Activated CD4-positive, alpha-beta T cell treated with anti-CD3 and anti-CD28 coated beads for 48 hours (primary cell): ENCODE results near the gene PCBP3.
"Not testable (repeated sequence)": the region's sequence is repeated elsewhere in the genome, so short reads cannot be mapped to it uniquely, and the experiment has no call there.

Source experiments
- DNase-seq: peaks from one replicate; pipeline ENCODE4 v3.0.0-alpha.2; 2020

PCBP3 gene

GRCh38 chr21:45850181-45850580 is 206.7 kb downstream of the PCBP3 start:
- DNase-seq = no peak

DNA sequence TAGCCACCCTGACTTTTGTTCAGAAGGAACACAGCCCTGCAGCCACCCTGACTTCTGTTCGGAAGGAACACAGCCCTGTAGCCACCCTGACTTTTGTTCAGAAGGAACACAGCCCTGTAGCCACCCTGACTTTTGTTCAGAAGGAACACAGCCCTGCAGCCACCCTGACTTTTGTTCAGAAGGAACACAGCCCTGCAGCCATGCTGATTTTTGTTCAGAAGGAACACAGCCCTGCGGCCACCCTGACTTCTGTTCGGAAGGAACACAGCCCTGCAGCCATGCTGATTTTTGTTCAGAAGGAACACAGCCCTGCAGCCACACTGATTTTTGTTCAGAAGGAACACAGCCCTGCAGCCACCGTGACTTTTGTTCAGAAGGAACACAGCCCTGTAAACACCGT is 208.9 kb downstream of the PCBP3 start:
- not testable (repeated sequence) for DNase-seq

- DNase-seq = no peak
Measured at GRCh38 chr21:45852886-45853400, 209.4 kb downstream of the PCBP3 start.

GRCh38 chr21:45853703-45854342 is 210.3 kb downstream of the PCBP3 start:
- DNase-seq = no peak

- no peak for DNase-seq
Measured at GRCh38 chr21:45854690-45855247, 211.2 kb downstream of the PCBP3 start.

DNA sequence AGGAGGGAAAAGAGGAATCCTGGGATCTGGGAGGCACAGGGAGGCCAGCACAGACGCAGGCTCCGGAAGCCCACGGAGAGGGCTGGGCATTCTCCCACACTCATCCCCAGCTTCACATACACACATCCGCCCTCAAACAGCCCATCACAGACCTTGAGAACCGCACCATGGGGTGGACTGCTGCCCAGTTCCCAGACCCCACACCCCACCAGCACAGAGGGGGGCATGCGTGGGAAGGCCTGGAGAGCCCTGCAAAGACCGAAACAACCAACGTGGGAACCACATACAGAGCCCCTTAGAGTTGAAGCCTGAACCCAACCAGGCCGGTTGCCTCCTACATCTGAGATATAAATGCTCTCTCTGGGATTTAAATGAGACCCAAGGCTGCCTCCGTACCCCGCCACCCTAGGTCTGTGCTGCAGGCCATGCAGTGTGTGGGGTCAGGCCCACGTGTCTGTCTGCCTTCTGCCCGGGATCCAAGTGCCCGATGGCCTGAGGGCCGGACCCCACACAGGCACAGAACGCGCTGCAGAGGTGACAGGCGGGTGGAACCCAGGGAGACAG is 211.8 kb downstream of the PCBP3 start:
- DNase-seq = no peak

GRCh38 chr21:45856442-45856841 is 212.9 kb downstream of the PCBP3 start:
- DNase-seq = no peak

DNA sequence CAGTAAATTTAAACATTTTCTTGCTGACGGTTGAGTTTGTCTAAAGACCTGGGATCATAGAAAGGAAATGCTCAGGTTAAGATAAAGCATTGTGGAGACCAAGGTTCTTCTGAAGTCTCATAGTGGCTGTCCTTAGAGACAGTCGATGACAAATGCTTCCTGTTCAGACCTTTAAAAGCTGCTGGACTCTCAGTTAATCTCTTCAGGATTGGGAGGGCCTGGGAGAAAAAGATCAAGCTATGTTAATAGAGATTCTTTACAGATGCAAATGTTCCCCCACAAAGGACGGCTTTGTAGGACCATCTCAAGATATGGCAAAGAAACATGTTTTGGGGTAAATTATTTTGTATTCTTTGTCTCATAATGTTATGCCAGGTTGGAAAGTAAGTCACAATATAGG is 213.4 kb downstream of the PCBP3 start:
- DNase-seq = no peak

DNA sequence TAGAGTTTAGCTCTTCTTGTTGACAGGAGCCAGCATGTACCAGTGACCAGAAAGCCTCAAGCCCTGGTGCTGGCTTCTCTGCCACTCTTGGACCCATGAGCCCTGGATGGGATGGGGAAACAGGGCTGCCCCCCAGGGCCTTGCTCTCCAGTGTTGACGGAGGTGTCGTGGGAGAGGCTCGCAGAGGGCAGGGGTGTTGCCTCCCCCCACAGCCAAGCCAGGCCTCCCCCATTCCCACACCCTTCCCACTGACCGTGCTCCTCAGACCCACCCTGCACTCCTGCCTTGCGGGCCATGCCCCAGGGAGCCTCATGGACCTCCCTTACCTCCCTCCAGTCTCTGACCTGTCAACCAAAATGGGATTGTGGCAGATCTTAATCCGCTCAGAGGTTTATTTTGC is 214.2 kb downstream of the PCBP3 start:
- no peak for DNase-seq

- no peak for DNase-seq
Measured at GRCh38 chr21:45858180-45858579, 214.7 kb downstream of the PCBP3 start.

GRCh38 chr21:45859041-45859761 is 215.7 kb downstream of the PCBP3 start:
- no peak for DNase-seq

DNA sequence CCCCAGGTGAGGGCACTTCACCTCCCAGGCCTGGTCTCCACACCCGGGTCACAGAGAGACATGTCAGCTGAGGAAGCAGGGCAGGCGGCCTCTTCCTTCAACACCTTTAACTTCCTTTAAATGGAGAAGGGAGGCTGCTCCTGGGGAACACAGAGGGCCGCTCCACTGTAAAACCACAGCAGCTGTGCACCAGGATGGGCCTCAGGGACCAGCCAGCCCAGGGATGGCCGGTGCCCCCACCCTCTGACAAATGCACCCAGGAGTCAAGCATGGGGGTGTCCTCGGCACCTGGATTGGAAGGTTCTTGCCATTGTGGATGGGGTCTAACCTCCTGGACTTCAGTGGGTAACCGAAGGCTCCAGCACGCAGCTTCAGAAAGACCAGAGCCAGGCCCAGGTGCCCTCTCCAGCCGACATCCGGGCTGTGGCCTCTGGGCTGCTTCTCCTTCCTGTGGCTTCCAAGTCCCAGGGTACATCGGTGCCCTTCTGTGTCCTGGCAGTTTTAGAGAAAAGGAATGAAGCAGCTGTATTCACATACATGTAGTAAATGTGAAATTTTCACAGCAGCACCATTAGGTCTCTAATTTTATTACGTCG is 216.3 kb downstream of the PCBP3 start:
- no peak for DNase-seq

GRCh38 chr21:45860493-45861155 is 217.1 kb downstream of the PCBP3 start:
- no peak for DNase-seq

DNA sequence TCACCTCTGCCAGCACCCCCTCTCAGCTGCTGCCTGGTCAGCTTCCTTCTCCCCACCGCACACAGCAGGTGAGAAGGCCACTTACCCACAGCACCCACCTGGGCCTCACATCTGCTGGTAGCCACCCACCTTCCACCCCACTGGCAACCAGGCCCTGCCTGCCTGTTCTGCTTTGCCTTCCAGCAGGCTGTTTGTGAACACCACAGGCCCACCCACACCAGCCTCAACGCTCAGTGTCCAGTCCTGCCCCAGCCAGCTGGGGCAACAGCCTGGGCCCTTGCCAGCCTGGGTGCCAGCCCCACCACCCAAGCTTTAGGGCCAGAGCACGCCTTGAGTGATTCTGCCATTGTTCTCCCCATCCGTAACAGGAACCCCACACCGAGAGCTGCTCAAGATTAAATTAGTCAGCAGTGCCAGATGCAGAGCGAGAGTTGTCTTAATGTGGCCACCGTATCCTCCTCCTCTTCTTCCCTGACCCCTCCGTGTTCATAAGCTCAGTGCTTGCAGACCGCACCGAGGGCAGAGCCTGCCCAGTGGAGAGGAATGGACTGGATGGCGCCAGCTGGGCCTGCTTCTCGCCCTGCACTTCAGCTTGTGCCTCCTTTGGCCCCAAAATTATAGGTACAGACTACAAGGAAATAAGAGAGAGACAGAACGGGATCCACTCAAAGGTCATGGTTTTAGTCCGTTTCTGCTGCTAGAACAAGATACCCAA is 217.8 kb downstream of the PCBP3 start:
- DNase-seq = no peak

DNA sequence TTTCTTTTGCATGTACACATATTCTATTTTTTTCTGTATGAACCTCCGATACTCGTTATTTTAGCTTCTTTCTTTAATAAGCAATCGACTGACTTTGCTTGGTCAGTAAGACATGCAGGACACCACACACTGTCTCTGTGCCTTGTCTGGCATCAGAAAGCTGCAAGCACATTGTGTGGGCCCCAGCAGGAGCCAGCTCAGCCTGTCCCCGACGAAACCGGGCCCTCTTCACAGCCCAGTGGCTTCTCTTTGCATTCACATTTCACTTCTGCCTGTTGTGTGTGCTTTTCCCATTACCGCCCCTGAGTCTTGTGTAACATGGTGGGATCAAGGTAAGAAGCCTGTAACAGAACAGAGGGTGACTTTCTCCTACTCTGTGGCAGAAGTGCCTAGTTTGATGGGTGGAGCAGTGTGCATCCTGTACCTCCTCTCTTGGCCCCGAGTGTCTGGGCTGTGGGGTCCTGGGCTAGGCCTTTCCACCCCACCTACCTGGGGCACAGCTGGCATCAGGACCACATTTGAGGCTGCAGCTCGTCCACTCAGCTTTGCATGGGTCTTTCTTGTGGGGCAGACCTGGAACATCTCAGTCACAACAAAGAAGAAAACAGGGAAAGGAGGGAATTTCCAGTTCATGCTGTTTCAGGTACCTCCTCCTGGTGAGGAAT is 219.2 kb downstream of the PCBP3 start:
- no peak for DNase-seq

DNA sequence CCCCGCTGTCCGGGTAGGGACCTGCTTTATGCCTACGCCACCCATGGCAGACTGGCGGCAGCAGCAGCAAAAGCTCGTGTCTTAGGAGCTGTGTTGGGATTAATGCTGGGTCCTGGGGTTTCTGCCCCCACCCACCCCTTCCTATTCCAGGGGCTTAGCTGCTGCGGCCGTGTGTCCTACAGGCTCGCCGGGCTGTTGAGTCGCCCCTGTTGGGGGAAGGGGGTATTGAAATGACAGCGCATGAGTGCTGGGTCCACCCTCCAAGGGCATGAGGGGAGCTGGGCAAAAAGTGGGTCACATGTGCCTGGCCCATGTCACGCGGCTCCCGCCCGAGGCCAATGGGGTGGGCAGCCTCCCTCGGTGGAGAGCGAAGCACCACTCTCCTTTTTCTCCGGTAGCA is 219.7 kb downstream of the PCBP3 start:
- DNase-seq = no peak

- DNase-seq = no peak
Measured at GRCh38 chr21:45863751-45864150, 220.2 kb downstream of the PCBP3 start.

- DNase-seq = no peak
Measured at GRCh38 chr21:45864436-45864835, 220.9 kb downstream of the PCBP3 start.

- no peak for DNase-seq
Measured at GRCh38 chr21:45865106-45865835, 221.7 kb downstream of the PCBP3 start.

- DNase-seq = no peak
Measured at GRCh38 chr21:45866551-45866950, 223.0 kb downstream of the PCBP3 start.
